GM23248 (cell line): ENCODE measurements around the gene ISCA2.

ENCODE experiments used
- EZH2 ChIP-seq: fragments of 200-600 bp; sonication (generic); IDR thresholded peaks from 2 replicates; pipeline ENCODE4 v1.6.1; 2018; ENCODE audit warnings: antibody characterized with exemption, mild to moderate bottlenecking; ENCODE audit not compliant: insufficient read depth, poor library complexity, severe bottlenecking
- EZH2phosphoT487 ChIP-seq: fragments of 200-600 bp; sonication (generic); IDR thresholded peaks from 2 replicates; pipeline ENCODE4 v1.6.1; 2018; ENCODE audit warnings: antibody characterized with exemption, moderate library complexity, mild to moderate bottlenecking, low read depth; ENCODE audit not compliant: insufficient read depth

DNA sequence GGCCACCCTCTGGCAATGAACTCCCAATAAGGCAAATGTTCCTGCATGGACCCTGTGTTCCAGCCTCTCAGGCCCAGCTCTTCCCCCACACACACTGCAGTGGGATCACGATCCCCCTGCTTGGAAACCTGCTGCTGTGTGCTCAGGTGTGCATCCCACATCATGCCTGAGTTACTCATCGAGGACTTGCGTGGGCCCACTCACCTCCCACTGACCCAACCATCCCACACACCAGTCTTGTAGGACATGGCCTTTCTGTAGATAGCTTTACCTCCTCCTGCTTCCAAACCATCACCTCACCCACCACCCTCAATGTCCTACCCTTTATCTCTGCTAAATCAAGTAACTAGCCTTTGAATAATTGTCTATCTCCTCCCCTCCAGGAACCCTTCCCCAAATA lies 25.1 kb upstream of the ISCA2 start:
- TF ChIP-seq EZH2: no peak
- TF ChIP-seq EZH2phosphoT487: no peak
